GM12878 (cell line): Measurements from ENCODE around the gene FAM120B. TPM values are rescaled to one million over a fixed set of nuclear protein-coding genes. Genes with fewer than 3 reads are reported as not detected.
A peak's percentile ranks its signal among the peaks of the same experiment; 100 is the strongest.

Source experiments
- ATAC-seq: fragments of 200-7000 bp; cut with Tn5 transposase; 3 replicates; pipeline ENCODE4 v1.9.1; 2020; ENCODE audit warnings: mild to moderate bottlenecking, moderate library complexity
- BruUV-seq: library from RNA; stranded (reverse); fragments of 400-500 nt; replicated peaks from 2 replicates; lab custom pipeline; 2021; lab: Mats Ljungman, UMichigan
- CTCF ChIA-PET: fragments of 300-600 bp; sonication (Branson Sonifier 250); formaldehyde crosslinking; extraction: SDS; loops from one replicate; lab custom pipeline; 2021; ENCODE audit warnings: inconsistent platforms; lab: Yijun Ruan, JAX
- POLR2A ChIA-PET: fragments of 350-600 bp; formaldehyde crosslinking; extraction: SDS; loops from one replicate; lab custom pipeline; 2021; ENCODE audit warnings: inconsistent platforms; lab: Charles Lee
- RAD21 ChIA-PET: fragments of 300-600 bp; sonication (Branson Sonifier 250); formaldehyde crosslinking; loops from one replicate; lab custom pipeline; 2023; ENCODE audit warnings: antibody characterized with exemption; ENCODE audit not compliant: unreplicated experiment; lab: Charles Lee
- SMC1A ChIA-PET: fragments of 300-600 bp; sonication (Branson Sonifier 250); formaldehyde crosslinking; loops from one replicate; lab custom pipeline; 2023; ENCODE audit not compliant: unreplicated experiment, uncharacterized antibody; lab: Charles Lee
- DNase-seq: peaks from one replicate; pipeline ENCODE4 v3.0.0-alpha.2; 2011; ENCODE audit warnings: low read depth, low spot score
- FAIRE-seq: peaks from 3 replicates; lab custom pipeline; 2011; peaks lifted over from hg19 to GRCh38; lab: Jason Lieb, UNC
- H2AFZ ChIP-seq: 2 replicates; pipeline ENCODE4 v1.6.0; 2011; ENCODE audit warnings: low read depth, low read length, control low read depth; ENCODE audit not compliant: control insufficient read depth
- H3K27ac ChIP-seq: 2 replicates; pipeline ENCODE4 v1.5.1; 2011; ENCODE audit warnings: control low read depth; ENCODE audit not compliant: control insufficient read depth, insufficient read depth
- H3K27me3 ChIP-seq, 2 experiments: replicated peaks in 1 of 2; 2 replicates each; pipeline versions ENCODE4 v1.6.0 to v1.6.1; 2011; ENCODE audit warnings: low read length in 1 of 2; ENCODE audit not compliant: control insufficient read depth in 2 of 2, insufficient read depth in 2 of 2
- H3K36me3 ChIP-seq, 2 experiments: 2 replicates each; pipeline ENCODE4 v1.5.1; 2011; ENCODE audit warnings: low read length in 1 of 2; ENCODE audit not compliant: control insufficient read depth in 2 of 2, insufficient read depth in 2 of 2
- H3K4me1 ChIP-seq: 2 replicates; pipeline ENCODE4 v1.6.1; 2011; ENCODE audit warnings: mild to moderate bottlenecking, low read length, moderate library complexity, mixed read lengths; ENCODE audit not compliant: control insufficient read depth, insufficient read depth
- H3K4me2 ChIP-seq: 2 replicates; pipeline ENCODE4 v1.6.0; 2011; ENCODE audit warnings: control low read depth; ENCODE audit not compliant: control insufficient read depth, insufficient read depth
- H3K4me3 ChIP-seq: fragments of 200-600 bp; sonication (generic); 2 replicates; pipeline ENCODE4 v1.5.1; 2016
- H3K79me2 ChIP-seq: 2 replicates; pipeline ENCODE4 v1.6.0; 2011; ENCODE audit warnings: low read length; ENCODE audit not compliant: control insufficient read depth, insufficient read depth
- H3K9ac ChIP-seq: 2 replicates; pipeline ENCODE4 v1.8.0; 2011; ENCODE audit warnings: low read length, control low read depth, mixed read lengths; ENCODE audit not compliant: control insufficient read depth, insufficient read depth
- H3K9me3 ChIP-seq: replicated peaks from 3 replicates; pipeline ENCODE4 v1.5.1; 2011; ENCODE audit warnings: mild to moderate bottlenecking, low read length; ENCODE audit not compliant: control insufficient read depth, insufficient read depth
- H4K20me1 ChIP-seq: 2 replicates; pipeline ENCODE4 v1.6.0; 2011; ENCODE audit not compliant: control insufficient read depth, insufficient read depth
- EP300 ChIP-seq, 2 experiments: fragments of 150-350 bp in 1 of 2; IDR thresholded peaks; 2 replicates each; pipeline ENCODE4 v1.6.1; 2011 to 2012; ENCODE audit warnings: low read depth in 2 of 2, low read length in 2 of 2, borderline replicate concordance in 1 of 2, improper control_type of control experiment in 1 of 2, inconsistent platforms in 1 of 2; ENCODE audit not compliant: control insufficient read depth in 1 of 2
- EZH2 ChIP-seq: IDR thresholded peaks from 2 replicates; pipeline ENCODE4 v1.6.1; 2012; ENCODE audit warnings: low read depth, mild to moderate bottlenecking, control low read depth, inconsistent platforms, low read length, borderline replicate concordance; ENCODE audit not compliant: control insufficient read depth
- PML ChIP-seq: IDR thresholded peaks from 2 replicates; pipeline ENCODE4 v1.6.1; 2012; ENCODE audit warnings: low read length, inconsistent platforms
- RFX5 ChIP-seq: IDR thresholded peaks from 2 replicates; pipeline ENCODE4 v1.6.1; 2011; ENCODE audit warnings: low read depth, low read length, improper control_type of control experiment
- RUNX3 ChIP-seq: IDR thresholded peaks from 2 replicates; pipeline ENCODE4 v1.6.1; 2012; ENCODE audit warnings: low read length, inconsistent platforms
- SP1 ChIP-seq: IDR thresholded peaks from one replicate; pipeline ENCODE4 v1.6.1; 2011; ENCODE audit warnings: low read depth, low read length
- SREBF1 ChIP-seq: IDR thresholded peaks from 2 replicates; pipeline ENCODE4 v1.6.1; 2012; ENCODE audit warnings: mild to moderate bottlenecking, low read length
- WGBS: methylation state at CpG from one replicate; pipeline ENCODE4 v1.1.6; 2016; ENCODE audit warnings: low lambda C conversion rate; ENCODE audit not compliant: insufficient replicate concordance, insufficient coverage; ENCODE audit errors: missing lambda C conversion rate; 5-methylcytosine and 5-hydroxymethylcytosine counted together
- in situ Hi-C: fragments of 300-500 bp; cut with MboI; formaldehyde crosslinking; loops from 9 replicates; pipeline ENCODE4 v1.14.3; 2018; ENCODE audit warnings: mixed read lengths
- intact Hi-C: fragments of 100-400 bp; cut with micrococcal nuclease; formaldehyde crosslinking; loops from one replicate; pipeline ENCODE4 v1.14.2; 2022; ENCODE audit not compliant: unreplicated experiment
- polyA plus RNA-seq, 11 experiments: library from polyadenylated mRNA; depleted of rRNA in 4 of 11; unstranded in 6 of 11; stranded (reverse) in 5 of 11; fragments of >200 nt; fragmentation: Nextera tagmentation in 4 of 11; fragmentation: Illumina TruSeq in 1 of 11; extraction: Ambion mirVana in 4 of 11; extraction: Trizol in 1 of 11; gene quantifications; 1 replicate in 1 of 11; 2 replicates in 10 of 11; pipeline versions ENCODE4 v1.2.1 to v1.2.3, GENCODE V29; 2011 to 2016; ENCODE audit warnings: inconsistent platforms in 2 of 11, missing spikeins in 2 of 11, low read depth in 1 of 11
- total RNA-seq, 4 experiments: library from RNA; depleted of rRNA in 3 of 4; stranded (reverse); fragments of >200 nt in 3 of 4; fragmentation: Illumina TruSeq in 1 of 4; extraction: Trizol in 1 of 4; gene quantifications; 2 replicates each; pipeline versions ENCODE4 v1.2.1 to v1.2.3, GENCODE V29; 2013 to 2021
- TF ChIP-seq, protein P1 (sequence below): fragments of 450-650 bp; formaldehyde crosslinking; IDR thresholded peaks from 2 replicates; pipeline ENCODE4 v1.4.0; 2020; ENCODE audit warnings: mild to moderate bottlenecking, moderate library complexity
- TF ChIP-seq, protein P2 (sequence below): fragments of 450-650 bp; formaldehyde crosslinking; IDR thresholded peaks from 2 replicates; pipeline ENCODE4 v1.5.0; 2022; ENCODE audit warnings: mild to moderate bottlenecking, missing genetic modification characterization
- TF ChIP-seq, protein P3 (sequence below): fragments of 450-650 bp; IDR thresholded peaks from 2 replicates; pipeline ENCODE4 v1.6.1; 2016; ENCODE audit warnings: mild to moderate bottlenecking, moderate library complexity, borderline replicate concordance
- TF ChIP-seq, protein P4 (sequence below): fragments of 150-350 bp; IDR thresholded peaks from 2 replicates; pipeline ENCODE4 v1.6.1; 2014; ENCODE audit warnings: mild to moderate bottlenecking, low read depth, low read length

FAM120B gene
- total and polyA plus RNA-seq, 10 of the 15 experiments (the other 5 are each of a cell fraction or from before 2014, with no cell fraction given): 3.3 to 21.6 (median 15.3) TPM

DNA sequence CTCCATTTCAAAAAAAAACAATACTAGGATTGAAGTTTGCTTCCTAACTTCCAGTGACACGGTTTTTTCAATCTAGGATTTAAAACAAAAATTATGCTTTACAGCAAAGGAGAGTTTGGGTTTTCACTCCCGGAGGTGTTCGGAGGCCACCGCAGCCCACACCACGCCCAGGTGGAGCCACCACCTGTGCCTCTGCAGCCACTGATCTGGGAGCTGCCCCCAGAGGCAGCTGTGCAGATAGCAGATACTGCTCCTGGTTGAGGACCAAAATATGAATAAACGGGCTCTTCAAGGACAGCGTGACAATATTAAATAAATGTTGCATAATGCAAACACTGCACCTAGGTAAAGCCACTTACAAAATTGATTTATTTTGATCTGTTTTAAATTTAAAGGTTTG, 45.9 kb upstream of the FAM120B start:
- intact Hi-C loops: no loop called here
- 59% methylated on average over 7 of the region's 7 CpGs for WGBS
- no peak overlapping the region for H3K27ac ChIP-seq
- POLR2A ChIA-PET: no interaction called here
- no peaks in the 10 kb centered on the region for H3K27me3 ChIP-seq
- H3K4me2 ChIP-seq: no peak overlapping the region
- SMC1A ChIA-PET: no interaction called here
- DNase-seq (no peak), ATAC-seq (0 out of 3 replicates have a peak, but pooled peaks have one; percentile 41), FAIRE-seq (no peak)
- H3K36me3 ChIP-seq: no peaks in the 10 kb centered on the region
- in situ Hi-C loops: no loop called here
- H3K9ac ChIP-seq: no peak overlapping the region
- BruUV-seq: no TSS peak
- CTCF ChIA-PET: no interaction called here
- H3K9me3 ChIP-seq: no peaks in the 10 kb centered on the region
- H3K4me3 ChIP-seq: no peak overlapping the region
- H3K79me2 ChIP-seq: no peaks in the 10 kb centered on the region
- no peaks in the 10 kb centered on the region for H3K4me1 ChIP-seq
- RAD21 ChIA-PET: no interaction called here
- H2AFZ ChIP-seq: no peak overlapping the region
- H4K20me1 ChIP-seq: no peaks in the 10 kb centered on the region
- no peak for TF ChIP-seq EP300 (IDR thresholded peaks at IDR 0.05; ENCODE audit: borderline replicate concordance in 1 of 2, control insufficient read depth in 1 of 2, low read depth in 2 of 2, low read length in 2 of 2)
- TF ChIP-seq RUNX3: no peak
- TF ChIP-seq, protein P1, sequence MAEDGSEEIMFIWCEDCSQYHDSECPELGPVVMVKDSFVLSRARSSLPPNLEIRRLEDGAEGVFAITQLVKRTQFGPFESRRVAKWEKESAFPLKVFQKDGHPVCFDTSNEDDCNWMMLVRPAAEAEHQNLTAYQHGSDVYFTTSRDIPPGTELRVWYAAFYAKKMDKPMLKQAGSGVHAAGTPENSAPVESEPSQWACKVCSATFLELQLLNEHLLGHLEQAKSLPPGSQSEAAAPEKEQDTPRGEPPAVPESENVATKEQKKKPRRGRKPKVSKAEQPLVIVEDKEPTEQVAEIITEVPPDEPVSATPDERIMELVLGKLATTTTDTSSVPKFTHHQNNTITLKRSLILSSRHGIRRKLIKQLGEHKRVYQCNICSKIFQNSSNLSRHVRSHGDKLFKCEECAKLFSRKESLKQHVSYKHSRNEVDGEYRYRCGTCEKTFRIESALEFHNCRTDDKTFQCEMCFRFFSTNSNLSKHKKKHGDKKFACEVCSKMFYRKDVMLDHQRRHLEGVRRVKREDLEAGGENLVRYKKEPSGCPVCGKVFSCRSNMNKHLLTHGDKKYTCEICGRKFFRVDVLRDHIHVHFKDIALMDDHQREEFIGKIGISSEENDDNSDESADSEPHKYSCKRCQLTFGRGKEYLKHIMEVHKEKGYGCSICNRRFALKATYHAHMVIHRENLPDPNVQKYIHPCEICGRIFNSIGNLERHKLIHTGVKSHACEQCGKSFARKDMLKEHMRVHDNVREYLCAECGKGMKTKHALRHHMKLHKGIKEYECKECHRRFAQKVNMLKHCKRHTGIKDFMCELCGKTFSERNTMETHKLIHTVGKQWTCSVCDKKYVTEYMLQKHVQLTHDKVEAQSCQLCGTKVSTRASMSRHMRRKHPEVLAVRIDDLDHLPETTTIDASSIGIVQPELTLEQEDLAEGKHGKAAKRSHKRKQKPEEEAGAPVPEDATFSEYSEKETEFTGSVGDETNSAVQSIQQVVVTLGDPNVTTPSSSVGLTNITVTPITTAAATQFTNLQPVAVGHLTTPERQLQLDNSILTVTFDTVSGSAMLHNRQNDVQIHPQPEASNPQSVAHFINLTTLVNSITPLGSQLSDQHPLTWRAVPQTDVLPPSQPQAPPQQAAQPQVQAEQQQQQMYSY: no peak
- TF ChIP-seq, protein P2, sequence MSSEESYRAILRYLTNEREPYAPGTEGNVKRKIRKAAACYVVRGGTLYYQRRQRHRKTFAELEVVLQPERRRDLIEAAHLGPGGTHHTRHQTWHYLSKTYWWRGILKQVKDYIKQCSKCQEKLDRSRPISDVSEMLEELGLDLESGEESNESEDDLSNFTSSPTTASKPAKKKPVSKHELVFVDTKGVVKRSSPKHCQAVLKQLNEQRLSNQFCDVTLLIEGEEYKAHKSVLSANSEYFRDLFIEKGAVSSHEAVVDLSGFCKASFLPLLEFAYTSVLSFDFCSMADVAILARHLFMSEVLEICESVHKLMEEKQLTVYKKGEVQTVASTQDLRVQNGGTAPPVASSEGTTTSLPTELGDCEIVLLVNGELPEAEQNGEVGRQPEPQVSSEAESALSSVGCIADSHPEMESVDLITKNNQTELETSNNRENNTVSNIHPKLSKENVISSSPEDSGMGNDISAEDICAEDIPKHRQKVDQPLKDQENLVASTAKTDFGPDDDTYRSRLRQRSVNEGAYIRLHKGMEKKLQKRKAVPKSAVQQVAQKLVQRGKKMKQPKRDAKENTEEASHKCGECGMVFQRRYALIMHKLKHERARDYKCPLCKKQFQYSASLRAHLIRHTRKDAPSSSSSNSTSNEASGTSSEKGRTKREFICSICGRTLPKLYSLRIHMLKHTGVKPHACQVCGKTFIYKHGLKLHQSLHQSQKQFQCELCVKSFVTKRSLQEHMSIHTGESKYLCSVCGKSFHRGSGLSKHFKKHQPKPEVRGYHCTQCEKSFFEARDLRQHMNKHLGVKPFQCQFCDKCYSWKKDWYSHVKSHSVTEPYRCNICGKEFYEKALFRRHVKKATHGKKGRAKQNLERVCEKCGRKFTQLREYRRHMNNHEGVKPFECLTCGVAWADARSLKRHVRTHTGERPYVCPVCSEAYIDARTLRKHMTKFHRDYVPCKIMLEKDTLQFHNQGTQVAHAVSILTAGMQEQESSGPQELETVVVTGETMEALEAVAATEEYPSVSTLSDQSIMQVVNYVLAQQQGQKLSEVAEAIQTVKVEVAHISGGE (CRISPR knock-in tag): no peak
- TF ChIP-seq, protein P3, sequence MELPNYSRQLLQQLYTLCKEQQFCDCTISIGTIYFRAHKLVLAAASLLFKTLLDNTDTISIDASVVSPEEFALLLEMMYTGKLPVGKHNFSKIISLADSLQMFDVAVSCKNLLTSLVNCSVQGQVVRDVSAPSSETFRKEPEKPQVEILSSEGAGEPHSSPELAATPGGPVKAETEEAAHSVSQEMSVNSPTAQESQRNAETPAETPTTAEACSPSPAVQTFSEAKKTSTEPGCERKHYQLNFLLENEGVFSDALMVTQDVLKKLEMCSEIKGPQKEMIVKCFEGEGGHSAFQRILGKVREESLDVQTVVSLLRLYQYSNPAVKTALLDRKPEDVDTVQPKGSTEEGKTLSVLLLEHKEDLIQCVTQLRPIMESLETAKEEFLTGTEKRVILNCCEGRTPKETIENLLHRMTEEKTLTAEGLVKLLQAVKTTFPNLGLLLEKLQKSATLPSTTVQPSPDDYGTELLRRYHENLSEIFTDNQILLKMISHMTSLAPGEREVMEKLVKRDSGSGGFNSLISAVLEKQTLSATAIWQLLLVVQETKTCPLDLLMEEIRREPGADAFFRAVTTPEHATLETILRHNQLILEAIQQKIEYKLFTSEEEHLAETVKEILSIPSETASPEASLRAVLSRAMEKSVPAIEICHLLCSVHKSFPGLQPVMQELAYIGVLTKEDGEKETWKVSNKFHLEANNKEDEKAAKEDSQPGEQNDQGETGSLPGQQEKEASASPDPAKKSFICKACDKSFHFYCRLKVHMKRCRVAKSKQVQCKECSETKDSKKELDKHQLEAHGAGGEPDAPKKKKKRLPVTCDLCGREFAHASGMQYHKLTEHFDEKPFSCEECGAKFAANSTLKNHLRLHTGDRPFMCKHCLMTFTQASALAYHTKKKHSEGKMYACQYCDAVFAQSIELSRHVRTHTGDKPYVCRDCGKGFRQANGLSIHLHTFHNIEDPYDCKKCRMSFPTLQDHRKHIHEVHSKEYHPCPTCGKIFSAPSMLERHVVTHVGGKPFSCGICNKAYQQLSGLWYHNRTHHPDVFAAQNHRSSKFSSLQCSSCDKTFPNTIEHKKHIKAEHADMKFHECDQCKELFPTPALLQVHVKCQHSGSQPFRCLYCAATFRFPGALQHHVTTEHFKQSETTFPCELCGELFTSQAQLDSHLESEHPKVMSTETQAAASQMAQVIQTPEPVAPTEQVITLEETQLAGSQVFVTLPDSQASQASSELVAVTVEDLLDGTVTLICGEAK: no peak
- TF ChIP-seq, protein P4, sequence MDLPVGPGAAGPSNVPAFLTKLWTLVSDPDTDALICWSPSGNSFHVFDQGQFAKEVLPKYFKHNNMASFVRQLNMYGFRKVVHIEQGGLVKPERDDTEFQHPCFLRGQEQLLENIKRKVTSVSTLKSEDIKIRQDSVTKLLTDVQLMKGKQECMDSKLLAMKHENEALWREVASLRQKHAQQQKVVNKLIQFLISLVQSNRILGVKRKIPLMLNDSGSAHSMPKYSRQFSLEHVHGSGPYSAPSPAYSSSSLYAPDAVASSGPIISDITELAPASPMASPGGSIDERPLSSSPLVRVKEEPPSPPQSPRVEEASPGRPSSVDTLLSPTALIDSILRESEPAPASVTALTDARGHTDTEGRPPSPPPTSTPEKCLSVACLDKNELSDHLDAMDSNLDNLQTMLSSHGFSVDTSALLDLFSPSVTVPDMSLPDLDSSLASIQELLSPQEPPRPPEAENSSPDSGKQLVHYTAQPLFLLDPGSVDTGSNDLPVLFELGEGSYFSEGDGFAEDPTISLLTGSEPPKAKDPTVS: no peak
- TF ChIP-seq EZH2: no peak
- TF ChIP-seq SP1: no peak
- TF ChIP-seq RFX5: no peak
- TF ChIP-seq PML: no peak
- no peak for TF ChIP-seq SREBF1
